VCaP (cell line): ENCODE measurements around the gene BTAF1.
"Not testable (repeated sequence)": the region's sequence is repeated elsewhere in the genome, so short reads cannot be mapped to it uniquely, and the experiment has no call there.

ENCODE experiments used
- H3K27ac ChIP-seq: fragments of 450-650 bp; 2 replicates; pipeline ENCODE4 v1.5.1; 2017
- TF ChIP-seq, protein P1 (sequence below): fragments of 450-650 bp; conservative IDR thresholded peaks from 2 replicates; pipeline ENCODE4 v1.5.1; 2017; ENCODE audit warnings: mild to moderate bottlenecking, moderate library complexity

Gene BTAF1

DNA sequence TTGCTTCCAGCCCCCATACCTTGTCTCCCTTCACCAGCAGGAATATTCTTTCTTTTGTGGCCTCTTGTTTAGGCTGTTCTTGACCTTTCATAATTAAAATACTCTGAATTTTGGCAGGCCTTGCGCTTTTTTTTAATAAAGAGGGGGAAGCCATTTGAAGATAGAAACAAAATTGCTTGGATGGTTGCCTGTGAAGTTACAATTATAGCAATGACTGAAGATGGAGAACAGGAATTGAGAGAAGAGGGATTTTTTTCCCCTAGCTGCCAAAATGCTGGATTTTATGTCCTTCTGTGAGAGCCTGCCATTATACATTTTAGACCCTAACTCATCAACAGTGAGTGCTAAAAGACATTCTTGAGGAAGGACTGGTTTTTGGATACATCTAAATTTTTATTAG, 39.0 kb upstream of the BTAF1 start:
- TF ChIP-seq, protein P1, sequence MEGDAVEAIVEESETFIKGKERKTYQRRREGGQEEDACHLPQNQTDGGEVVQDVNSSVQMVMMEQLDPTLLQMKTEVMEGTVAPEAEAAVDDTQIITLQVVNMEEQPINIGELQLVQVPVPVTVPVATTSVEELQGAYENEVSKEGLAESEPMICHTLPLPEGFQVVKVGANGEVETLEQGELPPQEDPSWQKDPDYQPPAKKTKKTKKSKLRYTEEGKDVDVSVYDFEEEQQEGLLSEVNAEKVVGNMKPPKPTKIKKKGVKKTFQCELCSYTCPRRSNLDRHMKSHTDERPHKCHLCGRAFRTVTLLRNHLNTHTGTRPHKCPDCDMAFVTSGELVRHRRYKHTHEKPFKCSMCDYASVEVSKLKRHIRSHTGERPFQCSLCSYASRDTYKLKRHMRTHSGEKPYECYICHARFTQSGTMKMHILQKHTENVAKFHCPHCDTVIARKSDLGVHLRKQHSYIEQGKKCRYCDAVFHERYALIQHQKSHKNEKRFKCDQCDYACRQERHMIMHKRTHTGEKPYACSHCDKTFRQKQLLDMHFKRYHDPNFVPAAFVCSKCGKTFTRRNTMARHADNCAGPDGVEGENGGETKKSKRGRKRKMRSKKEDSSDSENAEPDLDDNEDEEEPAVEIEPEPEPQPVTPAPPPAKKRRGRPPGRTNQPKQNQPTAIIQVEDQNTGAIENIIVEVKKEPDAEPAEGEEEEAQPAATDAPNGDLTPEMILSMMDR, result no peak
- no peak overlapping the region for H3K27ac ChIP-seq

DNA sequence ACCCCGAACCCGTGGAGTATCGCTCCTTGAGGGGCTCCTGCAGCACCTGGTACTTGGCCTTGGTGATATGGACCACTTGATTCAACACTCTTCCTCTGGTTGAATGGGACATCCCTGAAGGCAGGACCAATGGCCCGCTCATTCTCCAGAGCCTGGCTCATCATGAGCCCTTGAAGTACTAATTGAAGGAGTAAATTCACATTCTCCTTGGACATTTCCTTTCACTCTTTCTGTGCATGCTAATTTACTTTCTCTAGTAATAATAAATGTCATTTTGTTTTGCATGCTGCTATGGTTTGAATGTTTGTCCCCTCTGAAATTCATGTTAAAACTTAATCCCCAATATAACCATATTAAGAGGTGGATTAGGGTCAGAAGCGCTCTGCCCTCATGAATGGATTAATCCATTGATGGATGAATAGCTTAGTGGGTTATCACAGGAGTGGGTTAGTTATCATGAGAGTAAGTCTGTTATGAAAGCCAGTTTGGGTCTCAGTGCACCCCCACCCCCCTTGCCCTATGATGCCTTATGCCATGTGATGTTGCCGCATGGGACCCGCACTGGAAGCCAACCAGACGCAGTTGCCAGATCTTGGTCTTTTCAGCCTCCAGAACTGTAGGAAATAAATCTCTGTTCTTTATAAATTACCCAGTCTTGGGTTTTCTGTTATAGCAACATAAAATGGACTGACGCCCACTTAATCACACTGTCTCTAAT, 38.0 kb upstream of the BTAF1 start:
- H3K27ac ChIP-seq, result no peak overlapping the region

DNA sequence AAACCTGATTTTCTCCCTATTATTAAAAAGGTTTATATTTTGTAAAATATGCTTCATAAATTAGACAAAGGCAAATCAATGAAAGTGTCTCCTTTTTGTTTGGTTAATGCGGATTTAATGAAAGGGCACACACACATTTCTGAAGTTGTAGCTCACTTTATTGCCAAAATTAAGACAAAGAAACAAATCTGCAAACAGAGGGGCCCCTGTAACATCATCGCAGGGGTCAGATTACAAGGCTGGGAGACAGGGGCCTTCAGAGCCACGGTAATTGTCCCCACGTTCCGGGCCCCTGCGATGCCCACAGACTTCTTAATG, 36.7 kb upstream of the BTAF1 start:
- TF ChIP-seq, protein P1, result no peak
- no peak overlapping the region for H3K27ac ChIP-seq

More for the DNA sequence above, 38.0 kb upstream of the BTAF1 start:
- TF ChIP-seq, protein P1, result no peak

DNA sequence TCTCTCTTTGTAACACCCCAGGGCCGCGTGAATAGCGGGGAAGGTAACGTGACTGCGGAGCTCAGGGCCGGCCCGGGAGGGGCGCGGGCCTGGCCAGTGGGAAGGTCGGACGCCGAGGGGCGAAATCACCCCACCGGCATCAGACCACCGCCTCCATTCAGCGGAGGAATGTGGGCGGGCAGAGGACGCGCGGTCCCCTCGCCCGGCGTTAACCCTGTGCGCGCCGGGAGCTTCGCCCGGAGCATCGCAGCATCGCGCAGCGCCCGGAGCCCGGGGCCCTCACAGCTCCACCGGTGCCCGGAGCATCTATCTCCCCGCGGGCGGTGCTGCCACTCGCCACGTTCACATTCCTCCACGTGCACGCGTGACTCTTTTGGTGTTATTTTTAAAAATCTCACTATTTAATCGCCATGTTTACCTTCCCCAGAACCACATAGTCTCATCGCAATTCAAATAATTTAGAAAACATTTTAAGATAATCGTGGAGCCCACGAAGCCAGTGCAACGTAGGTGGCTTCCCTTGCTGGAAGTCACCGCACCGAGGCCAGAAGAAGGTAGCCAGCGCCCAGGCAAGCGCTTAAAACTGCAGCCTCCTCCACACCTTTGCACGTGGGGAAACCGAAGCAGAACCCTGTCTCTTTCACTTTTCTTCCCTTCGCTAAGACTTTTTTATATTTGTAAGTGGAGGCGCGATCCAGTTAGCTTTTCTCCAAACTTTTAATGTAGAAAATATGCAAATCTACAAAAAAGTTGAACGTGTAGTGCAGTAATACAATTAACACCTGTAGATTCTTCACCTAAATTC, 36.1 kb upstream of the BTAF1 start:
- H3K27ac ChIP-seq, result no peak overlapping the region

DNA sequence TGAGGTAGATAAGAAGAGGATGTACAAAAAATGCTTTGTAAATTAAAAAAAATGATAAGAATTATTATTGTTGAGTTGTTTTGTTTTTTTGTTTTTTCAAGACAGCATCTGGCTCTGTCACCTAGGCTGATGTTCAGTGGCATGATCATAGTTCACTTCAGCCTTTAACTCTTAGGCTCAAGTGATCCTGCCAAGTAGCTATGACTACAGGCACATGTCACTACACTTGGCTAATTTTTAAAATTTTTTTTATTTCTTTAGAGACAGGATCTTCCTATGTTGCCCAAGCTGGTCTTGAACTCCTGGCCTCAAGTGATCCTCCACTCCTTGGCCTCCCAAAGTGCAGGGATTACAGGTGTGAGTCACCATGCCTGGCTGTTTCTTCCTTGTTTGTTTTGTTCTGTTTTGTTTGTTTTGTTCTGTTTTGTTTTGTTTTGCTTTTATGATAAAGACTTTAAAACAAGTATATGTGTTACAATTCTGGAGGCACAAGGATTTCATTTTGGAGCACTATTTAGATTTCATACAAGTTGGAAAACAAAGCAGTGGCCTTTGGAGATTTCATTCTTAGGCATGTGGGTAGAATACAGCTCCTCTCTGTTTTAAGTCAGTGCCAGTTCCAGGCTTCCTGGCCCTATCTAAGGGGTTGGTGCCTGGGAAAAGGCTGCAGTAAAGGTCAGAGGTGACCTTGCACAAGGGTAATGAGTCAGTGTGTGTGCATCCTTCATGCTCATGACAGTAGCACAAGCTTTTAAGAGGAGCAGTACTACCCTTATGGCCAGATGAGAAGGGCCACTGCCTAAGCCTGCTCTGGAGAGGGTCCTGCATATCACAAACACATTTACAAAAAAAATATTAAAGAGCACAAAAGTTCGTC, 32.2 kb upstream of the BTAF1 start:
- H3K27ac ChIP-seq, result no peak overlapping the region

More for the DNA sequence above, 36.1 kb upstream of the BTAF1 start:
- TF ChIP-seq, protein P1, result no peak

DNA sequence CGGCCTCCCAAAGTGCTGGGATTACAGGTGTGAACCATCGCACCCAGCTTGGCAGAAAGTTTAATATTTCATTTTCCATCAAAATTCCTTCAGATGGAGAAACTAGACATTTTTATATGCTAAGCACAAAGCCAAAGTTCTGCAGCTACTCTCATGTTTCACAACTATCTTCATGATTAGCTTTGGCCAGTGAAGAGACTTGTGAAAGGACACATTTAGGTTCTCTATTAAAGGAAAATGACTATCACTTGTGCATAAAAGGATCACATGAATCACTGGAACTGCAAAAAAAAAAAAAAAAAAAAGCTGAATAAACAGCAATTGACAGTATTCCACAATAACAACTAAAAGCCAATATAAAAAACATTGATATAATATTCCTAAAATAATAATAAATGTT, 30.5 kb upstream of the BTAF1 start:
- TF ChIP-seq, protein P1, result no peak
- H3K27ac ChIP-seq, result no peak overlapping the region

More for the DNA sequence above, 32.2 kb upstream of the BTAF1 start:
- TF ChIP-seq, protein P1, result no peak

DNA sequence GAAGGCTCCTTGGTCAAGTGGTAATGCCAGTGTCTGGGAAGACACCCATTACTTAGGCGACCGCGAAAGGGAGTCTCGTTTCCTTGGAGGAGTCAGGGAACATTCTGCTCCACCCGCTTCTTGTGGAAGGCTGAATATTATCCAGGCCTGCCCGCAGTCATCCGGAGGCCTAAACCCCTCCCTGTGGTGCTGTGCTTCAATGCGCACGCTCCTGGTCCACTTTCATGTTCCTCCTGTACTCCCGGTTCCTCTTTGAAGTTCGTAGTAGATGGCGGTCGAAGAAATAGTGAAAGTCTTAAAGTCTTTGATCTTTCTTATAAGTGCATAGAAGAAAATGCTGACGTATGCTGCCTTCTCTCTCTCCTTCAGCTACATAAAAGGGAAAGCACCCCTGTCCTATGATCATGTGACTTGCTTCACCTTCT, 29.3 kb upstream of the BTAF1 start:
- H3K27ac ChIP-seq, result not testable (repeated sequence)
